Sigmoid colon (tissue), 7 donors: ENCODE results near the gene APOLD1. TPM values are rescaled to one million over a fixed set of nuclear protein-coding genes. Genes with fewer than 3 reads are reported as not detected.
"Not testable (repeated sequence)": the region's sequence is repeated elsewhere in the genome, so short reads cannot be mapped to it uniquely, and the experiment has no call there.

Source experiments
- DNase-seq: peaks from one replicate; pipeline ENCODE4 v3.0.0-alpha.2; 2019
- H3K27ac ChIP-seq, 4 donors: fragments of 200-600 bp; sonication (generic); one replicate each; pipeline ENCODE4 v1.5.1; 2016 to 2019; ENCODE audit warnings: mild to moderate bottlenecking in 1 of 4
- H3K27me3 ChIP-seq, 3 donors: fragments of 200-600 bp; sonication (generic); one replicate each; pipeline ENCODE4 v1.5.1; 2019; ENCODE audit warnings: mild to moderate bottlenecking in 1 of 3
- H3K36me3 ChIP-seq, 4 donors: fragments of 200-600 bp; sonication (generic); one replicate each; pipeline ENCODE4 v1.5.1; 2016 to 2019
- H3K4me1 ChIP-seq, 4 donors: fragments of 200-600 bp; sonication (generic); one replicate each; pipeline ENCODE4 v1.5.1; 2017 to 2019
- H3K4me3 ChIP-seq, 4 donors: fragments of 200-600 bp; sonication (generic); one replicate each; pipeline ENCODE4 v1.5.1; 2017 to 2019; ENCODE audit warnings: mild to moderate bottlenecking in 2 of 4, moderate library complexity in 1 of 4
- H3K9me3 ChIP-seq, 4 donors: fragments of 200-600 bp in 3 of 4; sonication (generic) in 3 of 4; one replicate each; pipeline versions ENCODE4 v1.5.1 to v1.6.1; 2013 to 2019
- CTCF ChIP-seq, 4 experiments: fragments of 450-650 bp in 3 of 4; fragments of 200-600 bp in 1 of 4; IDR thresholded peaks; one replicate each; pipeline ENCODE4 v1.5.1; 2016 to 2019; ENCODE audit warnings: antibody characterized with exemption in 4 of 4, mild to moderate bottlenecking in 3 of 4, moderate library complexity in 2 of 4
- EP300 ChIP-seq, 4 donors: sonication (generic); formaldehyde crosslinking; IDR thresholded peaks; one replicate each; pipeline ENCODE4 v1.6.1; 2017; ENCODE audit warnings: antibody characterized with exemption in 4 of 4
- POLR2A ChIP-seq, 2 donors: fragments of 450-650 bp; IDR thresholded peaks; one replicate each; pipeline ENCODE4 v1.6.1; 2016; ENCODE audit warnings: antibody characterized with exemption in 2 of 2, mild to moderate bottlenecking in 2 of 2, moderate library complexity in 2 of 2
- POLR2AphosphoS5 ChIP-seq, 4 donors: sonication (generic); formaldehyde crosslinking; IDR thresholded peaks; one replicate each; pipeline ENCODE4 v1.6.1; 2017; ENCODE audit warnings: antibody characterized with exemption in 4 of 4
- WGBS, 2 donors: extraction: QIAGEN DNeasy Blood & Tissue Kit; methylation state at CpG; one replicate each; pipeline ENCODE4 v1.1.7; 2013; 5-methylcytosine and 5-hydroxymethylcytosine counted together
- intact Hi-C: fragments of 100-400 bp; cut with DNase I; formaldehyde crosslinking; loops from one replicate; pipeline ENCODE4 v1.15.1; 2023
- polyA plus RNA-seq, 3 donors: library from polyadenylated mRNA; stranded (reverse); fragments of 200-250 nt; gene quantifications; one replicate each; pipeline ENCODE4 v1.2.3, GENCODE V29; 2013
- total RNA-seq, 4 donors: library from RNA; depleted of rRNA; stranded (reverse); fragments of >200 nt; gene quantifications; one replicate each; pipeline ENCODE4 v1.1.0, GENCODE V29; 2016
- donor health status: healthy with polysubstance abuse.
- donor health status: Bipolar disorder and iron deficiency.
- donor health status: healthy.

Gene APOLD1
- total RNA-seq (10 to 100 TPM; 13.9 to 24.8 (median 19.9) TPM), polyA plus RNA-seq (1 to 10 TPM in 2 of 3 donors, under 1 TPM in 1; 0.46 to 8.0 (median 6.0) TPM)

- Histone ChIP-seq H3K36me3 (no peaks in the 10 kb centered on the region), H3K27ac (peak within 1 kb of the TSS; percentile 87 to 96 (median 88)), H3K9me3 (no peaks in the 10 kb centered on the region), H3K4me3 (peak within 1 kb of the TSS; percentile 39 to 70 (median 58)), H3K4me1 (peaks cover 0 to 29% (median 24%) of the 10 kb centered on the region in 4 donors), H3K27me3 (no peaks in the 10 kb centered on the region)
- intact Hi-C loops, result loop anchor here (5.0 to 10.0 kb wide), 3 partner anchors 110 to 430 kb away; partner anchors contain the start of gene GPRC5A
- TF ChIP-seq POLR2AphosphoS5 (IDR thresholded peaks at IDR 0.05) (peak; percentile 75 to 89 (median 84)), CTCF (IDR thresholded peaks at IDR 0.05) (no peak), EP300 (IDR thresholded peaks at IDR 0.05) (peak; percentile 92 to 99 (median 96)), POLR2A (IDR thresholded peaks at IDR 0.05) (peak; percentile 26 to 38)
- peak; percentile 68 for DNase-seq
- WGBS, 2 donors, result 86 to 91% methylated on average over 14 of the region's 14 CpGs
Measured at GRCh38 chr12:12784911-12785814, at the start of gene APOLD1. APOLD1 (plus strand) TSS chr12:12785659; CDS start chr12:12785692, 33 bp downstream.

GRCh38 chr12:12736759-12737676 lies 48.4 kb upstream of the APOLD1 start:
- intact Hi-C loops, result no loop called here
- Histone ChIP-seq H3K4me1 (peaks cover 0 to 46% (median 17%) of the 10 kb centered on the region in 4 donors), H3K27ac (peak overlapping the region; percentile 47 to 82 (median 70)), H3K36me3 (no peaks in the 10 kb centered on the region), H3K4me3 (peak overlapping the region in 3 of 4 donors; percentile 13 to 23 (median 15)), H3K27me3 (no peaks in the 10 kb centered on the region), H3K9me3 (no peaks in the 10 kb centered on the region)
- TF ChIP-seq EP300 (IDR thresholded peaks at IDR 0.05), result no peak
- peak in 3 of 4 experiments; percentile 25 to 56 (median 29) for TF ChIP-seq CTCF (IDR thresholded peaks at IDR 0.05)
- peak in 2 of 4 donors; percentile 11 to 13 for TF ChIP-seq POLR2AphosphoS5 (IDR thresholded peaks at IDR 0.05)
- no peak for TF ChIP-seq POLR2A (IDR thresholded peaks at IDR 0.05)
- 37 to 48% methylated on average over 9 of the region's 9 CpGs for WGBS, 2 donors
- no peak for DNase-seq

GRCh38 chr12:12738152-12738551 lies 47.3 kb upstream of the APOLD1 start:
- H3K4me3 ChIP-seq, intact Hi-C loops, H3K27me3 ChIP-seq, H3K9me3 ChIP-seq, H3K27ac ChIP-seq, DNase-seq, H3K36me3 ChIP-seq: not testable (repeated sequence)
- peaks cover 0 to 48% (median 17%) of the 10 kb centered on the region in 4 donors for H3K4me1 ChIP-seq
- WGBS, 2 donors, result 81 to 93% methylated on average over 2 of the region's 2 CpGs

GRCh38 chr12:12741660-12742059 lies 43.8 kb upstream of the APOLD1 start:
- DNase-seq, result no peak
- H3K4me1 ChIP-seq, result peaks cover 0 to 21% (median 8%) of the 10 kb centered on the region in 4 donors
- intact Hi-C loops, result no loop called here
- no peaks in the 10 kb centered on the region for H3K36me3 ChIP-seq
- H3K9me3 ChIP-seq, result no peaks in the 10 kb centered on the region
- H3K27me3 ChIP-seq, result no peaks in the 10 kb centered on the region
- TF ChIP-seq POLR2AphosphoS5 (IDR thresholded peaks at IDR 0.05) (no peak), EP300 (IDR thresholded peaks at IDR 0.05) (no peak), POLR2A (IDR thresholded peaks at IDR 0.05) (no peak), CTCF (IDR thresholded peaks at IDR 0.05) (no peak)
- 33 to 34% methylated on average over 3 of the region's 3 CpGs for WGBS, 2 donors
- H3K4me3 ChIP-seq, result no peak overlapping the region
- peak overlapping the region in 2 of 4 donors; percentile 3 to 12 for H3K27ac ChIP-seq
